H1 (cell line): ENCODE measurements around the gene NUP188. TPM values are rescaled to one million over a fixed set of nuclear protein-coding genes. Genes with fewer than 3 reads are reported as not detected.

ENCODE experiments used
- CTCF ChIA-PET: fragments of 300-600 bp; sonication (Branson Sonifier 250); formaldehyde crosslinking; loops from one replicate; lab custom pipeline; 2021; ENCODE audit not compliant: partially characterized antibody; lab: Charles Lee
- POLR2A ChIA-PET: fragments of 300-600 bp; sonication (Branson Sonifier 250); formaldehyde crosslinking; loops from one replicate; lab custom pipeline; 2021; ENCODE audit warnings: inconsistent platforms; ENCODE audit not compliant: partially characterized antibody; lab: Charles Lee
- DNase-seq, 2 experiments: peaks; one replicate each; pipeline versions ENCODE4 v3.0.0 to v3.0.0-alpha.2; 2010 to 2022; ENCODE audit warnings: low spot score in 2 of 2, low read depth in 1 of 2, mixed read lengths in 1 of 2
- FAIRE-seq: peaks from 2 replicates; lab custom pipeline; 2011; peaks lifted over from hg19 to GRCh38; lab: Jason Lieb, UNC
- H2AFZ ChIP-seq: 2 replicates; pipeline ENCODE4 v1.8.1; 2012; ENCODE audit warnings: low read length, inconsistent platforms
- H2AK5ac ChIP-seq: 2 replicates; pipeline ENCODE4 v1.6.1; 2013; ENCODE audit warnings: low read depth, low read length
- H2BK120ac ChIP-seq: replicated peaks from 2 replicates; pipeline ENCODE3; 2013; ENCODE audit warnings: low read depth, low read length, inconsistent platforms
- H2BK12ac ChIP-seq: 2 replicates; pipeline ENCODE4 v1.6.1; 2013; ENCODE audit warnings: low read depth, low read length
- H2BK15ac ChIP-seq: 2 replicates; pipeline ENCODE4 v1.6.1; 2013; ENCODE audit warnings: low read length
- H2BK20ac ChIP-seq: 2 replicates; pipeline ENCODE4 v1.6.1; 2013; ENCODE audit warnings: low read length
- H2BK5ac ChIP-seq: 2 replicates; pipeline ENCODE4 v1.6.1; 2013; ENCODE audit warnings: low read depth, low read length
- H3K14ac ChIP-seq: 2 replicates; pipeline ENCODE4 v1.6.1; 2013; ENCODE audit warnings: inconsistent platforms; ENCODE audit not compliant: insufficient read length
- H3K18ac ChIP-seq: 2 replicates; pipeline ENCODE4 v1.6.1; 2013; ENCODE audit warnings: low read length; ENCODE audit errors: extremely low read depth
- H3K23ac ChIP-seq: 2 replicates; pipeline ENCODE4 v1.6.1; 2013; ENCODE audit warnings: inconsistent platforms; ENCODE audit not compliant: insufficient read length
- H3K23me2 ChIP-seq: 2 replicates; pipeline ENCODE4 v1.6.1; 2013; ENCODE audit warnings: low read depth, low read length
- H3K27ac ChIP-seq: 2 replicates; pipeline ENCODE4 v1.6.1; 2011; ENCODE audit warnings: low read depth, low read length, inconsistent platforms
- H3K27me3 ChIP-seq, 4 experiments: replicated peaks in 1 of 4; 1 replicate in 1 of 4; 2 replicates in 3 of 4; pipeline versions ENCODE4 v1.6.1 to v1.8.1; 2011 to 2013; ENCODE audit warnings: low read length in 3 of 4, mild to moderate bottlenecking in 3 of 4, inconsistent platforms in 2 of 4, mixed read lengths in 2 of 4, moderate library complexity in 1 of 4; ENCODE audit not compliant: control insufficient read depth in 3 of 4, insufficient read depth in 3 of 4; ENCODE audit errors: extremely low read depth in 1 of 4
- H3K36me3 ChIP-seq, 4 experiments: 2 replicates each; pipeline versions ENCODE4 v1.6.1 to v1.8.1; 2011 to 2013; ENCODE audit warnings: mild to moderate bottlenecking in 4 of 4, low read length in 3 of 4, moderate library complexity in 2 of 4, control low read depth in 1 of 4, inconsistent platforms in 1 of 4; ENCODE audit not compliant: insufficient read depth in 4 of 4, control insufficient read depth in 2 of 4
- H3K4ac ChIP-seq: replicated peaks from 2 replicates; pipeline ENCODE3; 2013; ENCODE audit warnings: low read length, low read depth, mixed read lengths, inconsistent platforms; ENCODE audit not compliant: insufficient read length
- H3K4me1 ChIP-seq, 4 experiments: replicated peaks in 1 of 4; 1 replicate in 1 of 4; 2 replicates in 3 of 4; pipeline versions ENCODE4 v1.6.1 to v1.8.1; 2011 to 2013; ENCODE audit warnings: low read length in 3 of 4, inconsistent platforms in 2 of 4, mixed read lengths in 1 of 4; ENCODE audit not compliant: insufficient read depth in 4 of 4, control insufficient read depth in 3 of 4
- H3K4me2 ChIP-seq, 2 experiments: 2 replicates each; pipeline versions ENCODE4 v1.6.1 to v1.8.1; 2011 to 2013; ENCODE audit warnings: low read depth in 2 of 2, low read length in 2 of 2, control low read depth in 1 of 2, inconsistent platforms in 1 of 2, mild to moderate bottlenecking in 1 of 2; ENCODE audit not compliant: insufficient read depth in 1 of 2
- H3K4me3 ChIP-seq, 4 experiments: fragments of 200-600, 300-600 bp in 1 of 4; sonication (generic), shearing (Covaris generic), sonication (Bioruptor Twin) in 1 of 4; 2 replicates each; pipeline versions ENCODE4 v1.5.1 to v1.8.1; 2011 to 2016; ENCODE audit warnings: low read length in 4 of 4, low read depth in 3 of 4, control low read depth in 2 of 4, inconsistent platforms in 2 of 4, mild to moderate bottlenecking in 2 of 4, mixed read lengths in 1 of 4, moderate library complexity in 1 of 4; ENCODE audit not compliant: insufficient read depth in 2 of 4; ENCODE audit errors: extremely low read depth in 1 of 4
- H3K56ac ChIP-seq: replicated peaks from 2 replicates; pipeline ENCODE3; 2013; ENCODE audit warnings: low read depth, mild to moderate bottlenecking, mixed read lengths, low read length, inconsistent platforms; ENCODE audit not compliant: insufficient read length
- H3K79me1 ChIP-seq: 2 replicates; pipeline ENCODE4 v1.6.1; 2013; ENCODE audit warnings: low read depth, low read length, control low read depth
- H3K79me2 ChIP-seq, 2 experiments: 2 replicates each; pipeline versions ENCODE4 v1.6.1 to v1.8.1; 2012 to 2013; ENCODE audit warnings: low read length in 2 of 2, mild to moderate bottlenecking in 2 of 2, inconsistent platforms in 1 of 2; ENCODE audit not compliant: insufficient read depth in 2 of 2, control insufficient read depth in 1 of 2
- H3K9ac ChIP-seq, 4 experiments: replicated peaks in 1 of 4; 1 replicate in 1 of 4; 2 replicates in 3 of 4; pipeline versions ENCODE4 v1.6.1 to v1.8.1; 2011 to 2013; ENCODE audit warnings: low read depth in 3 of 4, low read length in 3 of 4, control low read depth in 2 of 4, mild to moderate bottlenecking in 2 of 4, moderate library complexity in 2 of 4, inconsistent platforms in 1 of 4; ENCODE audit errors: extremely low read depth in 1 of 4
- H3K9me3 ChIP-seq, 2 experiments: 2 replicates each; pipeline versions ENCODE4 v1.6.1 to v1.8.1; 2012 to 2013; ENCODE audit warnings: mild to moderate bottlenecking in 2 of 2, moderate library complexity in 2 of 2, control low read depth in 1 of 2, inconsistent platforms in 1 of 2, low read depth in 1 of 2, low read length in 1 of 2, mixed read lengths in 1 of 2; ENCODE audit not compliant: insufficient read depth in 2 of 2
- H4K20me1 ChIP-seq, 2 experiments: replicated peaks in 1 of 2; 2 replicates each; pipeline versions ENCODE3 to v1.8.1; 2011 to 2013; ENCODE audit warnings: inconsistent platforms in 2 of 2, low read length in 2 of 2, mild to moderate bottlenecking in 1 of 2; ENCODE audit not compliant: insufficient read depth in 2 of 2, control insufficient read depth in 1 of 2
- H4K5ac ChIP-seq: 2 replicates; pipeline ENCODE4 v1.6.1; 2013; ENCODE audit warnings: low read length, low read depth, mixed read lengths, inconsistent platforms; ENCODE audit not compliant: insufficient read length
- H4K8ac ChIP-seq: 2 replicates; pipeline ENCODE4 v1.8.0; 2013; ENCODE audit warnings: mild to moderate bottlenecking, moderate library complexity, low read length, inconsistent platforms; ENCODE audit not compliant: insufficient read depth; ENCODE audit errors: extremely low read depth
- H4K91ac ChIP-seq: replicated peaks from 2 replicates; pipeline ENCODE3; 2013; ENCODE audit warnings: low read length, mixed read lengths, inconsistent platforms; ENCODE audit not compliant: insufficient read length
- ASH2L ChIP-seq: fragments of 200-600, 300-600 bp; sonication (generic); IDR thresholded peaks from one replicate; pipeline ENCODE4 v1.7.1; 2017; ENCODE audit warnings: low read length
- ATF2 ChIP-seq: IDR thresholded peaks from 2 replicates; pipeline ENCODE4 v1.6.1; 2012; ENCODE audit warnings: low read length, inconsistent platforms
- BCL11A ChIP-seq, 2 experiments: IDR thresholded peaks; one replicate each; pipeline ENCODE4 v1.6.1; 2011; ENCODE audit warnings: low read depth in 2 of 2, low read length in 2 of 2, mild to moderate bottlenecking in 2 of 2
- CBX5 ChIP-seq: fragments of 300-800, 300-1000 bp; sonication (generic); IDR thresholded peaks from 2 replicates; pipeline ENCODE4 v1.7.1; 2016; ENCODE audit warnings: antibody characterized with exemption, low read length, low read depth
- CREB1 ChIP-seq: IDR thresholded peaks from 2 replicates; pipeline ENCODE4 v1.6.1; 2012; ENCODE audit warnings: inconsistent platforms
- RBBP5 ChIP-seq: IDR thresholded peaks from 2 replicates; pipeline ENCODE4 v1.7.1; 2012; ENCODE audit warnings: low read depth, mild to moderate bottlenecking, inconsistent platforms, low read length, moderate library complexity, borderline replicate concordance
- RXRA ChIP-seq: IDR thresholded peaks from 2 replicates; pipeline ENCODE4 v1.6.1; 2011; ENCODE audit warnings: low read depth, mild to moderate bottlenecking, low read length, moderate library complexity; ENCODE audit not compliant: insufficient read depth
- SIX5 ChIP-seq: IDR thresholded peaks from 2 replicates; pipeline ENCODE4 v1.6.1; 2011; ENCODE audit warnings: mild to moderate bottlenecking, low read depth, low read length
- SRF ChIP-seq: IDR thresholded peaks from 2 replicates; pipeline ENCODE4 v1.6.1; 2011; ENCODE audit warnings: mild to moderate bottlenecking, low read depth, low read length, moderate library complexity
- USF2 ChIP-seq: IDR thresholded peaks from 2 replicates; pipeline ENCODE4 v1.6.1; 2011; ENCODE audit warnings: low read length, improper control_type of control experiment
- ZNF274 ChIP-seq: IDR thresholded peaks from 2 replicates; pipeline ENCODE4 v1.7.0; 2012; ENCODE audit warnings: low read length, borderline replicate concordance; ENCODE audit errors: extremely low read depth
- WGBS, 2 experiments: shearing (Covaris generic) in 1 of 2; methylation state at CpG; one replicate each; pipeline versions ENCODE4 v1.1.6 to v1.1.7; 2013 to 2015; ENCODE audit warnings: low lambda C conversion rate in 2 of 2, mixed read lengths in 2 of 2, inconsistent platforms in 1 of 2, low coverage in 1 of 2, missing lambda C conversion rate in 1 of 2; ENCODE audit not compliant: insufficient replicate concordance in 2 of 2, insufficient coverage in 1 of 2, insufficient read length in 1 of 2; ENCODE audit errors: extremely low coverage in 1 of 2, missing lambda C conversion rate in 1 of 2; 5-methylcytosine and 5-hydroxymethylcytosine counted together
- polyA plus RNA-seq, 7 experiments: library from polyadenylated mRNA; depleted of rRNA in 3 of 7; stranded (reverse) in 5 of 7; unstranded in 2 of 7; fragments of >200 nt in 5 of 7; fragments of 200-250 nt in 2 of 7; gene quantifications; 1 replicate in 5 of 7; 2 replicates in 1 of 7; 4 replicates in 1 of 7; pipeline versions ENCODE4 v1.2.1 to v1.2.3, GENCODE V29; 2011 to 2013; ENCODE audit warnings: missing spikeins in 2 of 7, mixed read lengths in 2 of 7
- total RNA-seq: library from RNA; stranded (reverse); fragmentation: NEBNext Ultra II Directional; extraction: Animal tissue kit (Norgen Biotek cat#: 25700); gene quantifications from 2 replicates; pipeline ENCODE4 v1.2.1, GENCODE V29; 2021

The NUP188 gene
- total and polyA plus RNA-seq, 2 of the 8 experiments (the other 6 are each of a cell fraction or from before 2014, with no cell fraction given): 90.1 to 111 TPM

GRCh38 chr9:129009584-129010141 lies 62.2 kb downstream of the NUP188 start:
- H3K9ac ChIP-seq: no peak overlapping the region
- H3K27me3 ChIP-seq: no peaks in the 10 kb centered on the region
- POLR2A ChIA-PET: interaction anchor here (0.7 to 3.0 kb wide), 5 partner anchors 8 to 379 kb away, joined by 3 to 11 read pairs (median 9); no protein-coding TSS in a partner anchor
- no peak overlapping the region for H3K56ac ChIP-seq
- H3K27ac ChIP-seq: no peak overlapping the region; the same call in 1 of the 2 replicates
- H2BK120ac ChIP-seq: no peak overlapping the region
- H3K4me3 ChIP-seq: no peak overlapping the region
- peaks cover 2% of the 10 kb centered on the region for H3K79me1 ChIP-seq
- no peaks in the 10 kb centered on the region for H3K9me3 ChIP-seq
- no peaks in the 10 kb centered on the region for H3K79me2 ChIP-seq
- no peak overlapping the region for H3K23ac ChIP-seq
- H4K5ac ChIP-seq: no peak overlapping the region
- H3K4ac ChIP-seq: no peak overlapping the region
- CTCF ChIA-PET: interaction anchor here (0.9 to 7.8 kb wide), 6 partner anchors 9 to 26 kb away, joined by 3 to 89 read pairs (median 6); partner anchors contain the start of gene SH3GLB2
- no peak overlapping the region for H3K14ac ChIP-seq
- no peak overlapping the region for H2BK5ac ChIP-seq
- peaks cover 4 to 22% of the 10 kb centered on the region in 2 experiments for H4K20me1 ChIP-seq
- no peak overlapping the region for H2BK12ac ChIP-seq
- no peaks in the 10 kb centered on the region for H3K4me1 ChIP-seq
- H2BK20ac ChIP-seq: no peak overlapping the region
- no peak for FAIRE-seq
- no peak overlapping the region for H4K8ac ChIP-seq
- no peak overlapping the region for H3K18ac ChIP-seq
- no peak overlapping the region for H2BK15ac ChIP-seq
- no peak overlapping the region for H2AFZ ChIP-seq
- H2AK5ac ChIP-seq: no peak overlapping the region
- WGBS, 2 experiments: 94% methylated on average over 17 of the region's 17 CpGs; no CpG with 5 or more reads in 1 of the 2 experiments
- no peak overlapping the region for H4K91ac ChIP-seq
- no peak overlapping the region for H3K4me2 ChIP-seq
- DNase-seq: no peak
- H3K36me3 ChIP-seq: peaks cover 16 to 64% (median 40%) of the 10 kb centered on the region in 4 experiments
- 0 out of 2 replicates have a peak, but pooled peaks cover 1% of the 10 kb centered on the region for H3K23me2 ChIP-seq
- TF ChIP-seq BCL11A (IDR thresholded peaks at IDR 0.05; ENCODE audit: low read depth in 2 of 2, low read length in 2 of 2): no peak
- no peak for TF ChIP-seq ZNF274
- TF ChIP-seq SRF: no peak
- no peak for TF ChIP-seq SIX5
- TF ChIP-seq USF2: no peak
- TF ChIP-seq CBX5: no peak
- TF ChIP-seq ATF2: no peak
- no peak for TF ChIP-seq RBBP5
- TF ChIP-seq RXRA: no peak
- no peak for TF ChIP-seq ASH2L
- no peak for TF ChIP-seq CREB1
